Measurements from ENCODE around the gene NFATC2. TPM values are rescaled to one million over a fixed set of nuclear protein-coding genes. Genes with fewer than 3 reads are reported as not detected.

Gene NFATC2
- total RNA-seq, 2 donors from 2014 or later: 4.3 to 8.4 TPM

- no peaks in the 10 kb centered on the region for H3K36me3 ChIP-seq
- H3K4me1 ChIP-seq (replicated peaks): no peaks in the 10 kb centered on the region
- H3K4me3 ChIP-seq: no peak overlapping the region
- intact Hi-C loops (cut with DNase I): no loop called here
- no peaks in the 10 kb centered on the region for H3K9me3 ChIP-seq
- DNase-seq (ENCODE audit: low spot score): no peak
- no peak for TF ChIP-seq CTCF (IDR thresholded peaks at IDR 0.05)
- no peak for TF ChIP-seq POLR2AphosphoS5 (IDR thresholded peaks at IDR 0.05)
- TF ChIP-seq POLR2A (IDR thresholded peaks at IDR 0.05): no peak
- 92% methylated on average over 2 of the region's 2 CpGs for WGBS
- H3K27ac ChIP-seq: no peak overlapping the region
- no peaks in the 10 kb centered on the region for H3K27me3 ChIP-seq (replicated peaks; ENCODE audit: insufficient read depth)
Observed at GRCh38 chr20:51419231-51419630, 123.3 kb downstream of the NFATC2 start.

- Histone ChIP-seq H3K4me1 (replicated peaks) (no peaks in the 10 kb centered on the region), H3K4me3 (no peak overlapping the region), H3K36me3 (no peaks in the 10 kb centered on the region), H3K9me3 (no peaks in the 10 kb centered on the region), H3K27ac (no peak overlapping the region), H3K27me3 (replicated peaks; ENCODE audit: insufficient read depth) (no peaks in the 10 kb centered on the region)
- intact Hi-C loops (cut with DNase I): no loop called here
- TF ChIP-seq POLR2A (IDR thresholded peaks at IDR 0.05) (no peak), CTCF (IDR thresholded peaks at IDR 0.05) (no peak)
- no peak for DNase-seq (ENCODE audit: low spot score)
- WGBS: 89% methylated on average over 4 of the region's 4 CpGs
Observed at GRCh38 chr20:51418137-51418529, 124.4 kb downstream of the NFATC2 start.

GRCh38 chr20:51417250-51418136 is 125.0 kb downstream of the NFATC2 start:
- Histone ChIP-seq H3K9me3 (no peaks in the 10 kb centered on the region), H3K27me3 (replicated peaks; ENCODE audit: insufficient read depth) (no peaks in the 10 kb centered on the region), H3K4me1 (replicated peaks) (no peaks in the 10 kb centered on the region), H3K36me3 (no peaks in the 10 kb centered on the region), H3K27ac (no peak overlapping the region), H3K4me3 (no peak overlapping the region)
- DNase-seq (ENCODE audit: low spot score): no peak
- TF ChIP-seq POLR2A (IDR thresholded peaks at IDR 0.05): no peak
- TF ChIP-seq CTCF (IDR thresholded peaks at IDR 0.05): no peak
- no peak for TF ChIP-seq POLR2AphosphoS5 (IDR thresholded peaks at IDR 0.05)
- intact Hi-C loops (cut with DNase I): no loop called here
- 75% methylated on average over 21 of the region's 21 CpGs for WGBS

GRCh38 chr20:51416532-51417249 is 125.8 kb downstream of the NFATC2 start:
- no peak overlapping the region for H3K27ac ChIP-seq
- H3K4me1 ChIP-seq (replicated peaks): no peaks in the 10 kb centered on the region
- H3K9me3 ChIP-seq: no peaks in the 10 kb centered on the region
- no peaks in the 10 kb centered on the region for H3K27me3 ChIP-seq (replicated peaks; ENCODE audit: insufficient read depth)
- no peaks in the 10 kb centered on the region for H3K36me3 ChIP-seq
- no peak overlapping the region for H3K4me3 ChIP-seq
- intact Hi-C loops (cut with DNase I): no loop called here
- no peak for TF ChIP-seq POLR2AphosphoS5 (IDR thresholded peaks at IDR 0.05)
- no peak for TF ChIP-seq CTCF (IDR thresholded peaks at IDR 0.05)
- no peak for TF ChIP-seq POLR2A (IDR thresholded peaks at IDR 0.05)
- DNase-seq (ENCODE audit: low spot score): no peak
- WGBS: 81% methylated on average over 6 of the region's 6 CpGs
